Pons (tissue), 1 donor: ENCODE measurements around the gene EFCC1.

Experiments
- DNase-seq: peaks from one replicate; pipeline ENCODE4 v3.0.0-alpha.2; 2016; ENCODE audit warnings: low spot score

EFCC1 gene

DNA sequence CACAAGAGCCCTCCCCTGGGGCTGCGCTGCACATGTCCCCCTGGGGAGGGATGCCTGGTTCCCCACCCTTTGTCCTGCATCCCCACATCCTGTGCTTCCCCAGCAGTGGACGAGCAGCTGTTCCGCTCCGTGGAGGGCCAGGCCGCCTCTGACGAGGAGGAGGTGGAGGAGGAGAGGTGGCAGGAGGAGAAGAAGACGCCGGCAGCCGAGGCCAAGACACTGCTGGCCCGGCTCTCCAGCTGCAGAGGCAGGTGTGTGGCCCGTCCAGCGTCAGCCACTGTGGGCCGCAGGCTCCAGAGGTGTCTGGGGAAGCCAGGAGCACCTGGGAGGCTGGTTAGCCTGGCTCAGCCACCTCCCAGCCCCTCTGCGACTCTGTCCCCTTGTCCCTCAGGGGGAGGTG is 31.6 kb downstream of the EFCC1 start:
- DNase-seq, result no peak

GRCh38 chr3:129033151-129033550 is 32.0 kb downstream of the EFCC1 start:
- DNase-seq, result no peak

GRCh38 chr3:129033633-129034321 is 32.7 kb downstream of the EFCC1 start:
- no peak for DNase-seq

- no peak for DNase-seq
Observed at GRCh38 chr3:129034642-129035041, 33.5 kb downstream of the EFCC1 start.

DNA sequence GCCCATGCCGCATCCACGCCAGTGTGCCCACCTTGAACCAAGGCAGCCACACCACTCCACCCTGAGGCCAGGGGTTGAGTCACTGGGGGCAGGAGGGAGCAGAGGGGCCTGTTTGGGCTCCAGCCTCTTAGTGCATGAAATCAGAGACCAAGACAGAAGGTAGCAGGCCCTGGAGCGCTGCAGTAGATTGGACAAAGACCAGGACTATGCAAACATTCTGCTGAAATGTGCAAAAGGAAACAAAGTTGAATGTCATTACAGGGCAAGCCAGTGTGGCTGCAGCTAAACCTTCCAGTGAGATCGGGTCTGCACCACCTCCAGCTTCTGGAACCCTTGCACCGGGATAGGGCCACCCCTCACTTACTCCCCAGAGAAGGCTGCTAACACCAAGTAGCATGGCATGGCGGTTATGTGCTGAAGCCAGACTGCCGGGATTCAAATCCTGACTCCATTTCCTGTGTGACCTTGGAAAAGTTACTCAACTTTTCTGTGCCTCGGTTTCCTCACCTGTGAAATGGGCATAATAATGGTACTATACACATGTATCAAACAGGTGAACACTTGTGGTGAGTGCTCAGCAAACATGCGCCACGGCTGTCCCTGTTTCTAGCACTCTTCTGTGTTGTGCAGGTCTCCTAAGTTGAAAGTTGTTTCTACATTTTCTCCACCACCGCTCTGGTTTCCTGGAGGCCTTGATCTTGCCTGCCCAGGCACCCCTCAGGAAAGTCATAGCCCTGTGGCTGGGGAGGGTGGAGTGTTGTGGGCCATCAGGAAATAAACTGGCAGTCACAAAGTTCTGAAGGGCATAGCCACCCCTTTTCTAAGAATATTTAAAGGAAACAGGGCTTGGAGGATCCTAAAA is 34.5 kb downstream of the EFCC1 start:
- DNase-seq, result no peak

GRCh38 chr3:129036222-129037092 is 35.4 kb downstream of the EFCC1 start:
- DNase-seq, result no peak

GRCh38 chr3:129037093-129037419 is 36.0 kb downstream of the EFCC1 start:
- DNase-seq, result no peak

GRCh38 chr3:129038121-129038855 is 37.2 kb downstream of the EFCC1 start:
- DNase-seq, result no peak

DNA sequence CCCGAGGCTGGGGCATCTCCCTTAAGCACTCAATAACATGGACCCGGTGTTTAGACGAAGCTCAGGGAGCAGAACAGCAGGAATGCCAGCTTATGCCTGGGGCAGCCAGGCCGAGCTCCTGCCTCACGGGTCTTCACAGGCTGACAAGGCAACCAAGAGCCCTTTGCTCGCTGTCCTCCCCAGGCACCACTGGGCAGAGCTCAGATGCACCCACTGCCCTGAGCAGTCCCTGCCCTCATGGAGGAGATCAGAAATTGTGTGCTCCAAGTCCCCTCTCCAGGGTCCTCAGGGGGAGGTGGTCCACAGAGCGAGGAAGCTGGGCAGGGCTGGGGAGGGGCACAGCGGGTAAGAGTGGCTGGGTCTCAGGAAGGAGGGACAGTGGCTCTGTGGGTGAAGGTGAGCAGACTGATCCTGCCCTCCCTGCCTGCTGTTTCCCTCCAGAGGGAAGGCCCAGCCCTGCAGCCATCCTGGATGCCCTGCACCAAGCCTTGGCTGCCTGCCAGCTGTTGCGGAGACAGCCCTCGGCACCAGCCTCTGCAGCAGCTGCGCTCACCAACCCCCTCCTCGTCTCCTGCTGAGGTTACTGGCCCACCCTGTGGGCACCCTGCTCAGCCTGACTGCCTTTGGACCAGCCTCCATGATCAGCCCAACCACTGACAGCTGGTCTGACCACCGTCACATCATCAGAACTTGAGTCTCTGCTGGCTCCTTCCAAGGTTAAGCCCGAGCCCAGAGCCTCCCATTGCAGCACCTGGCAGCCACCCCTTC is 38.4 kb downstream of the EFCC1 start:
- DNase-seq, result no peak

GRCh38 chr3:129040039-129040336 is 38.9 kb downstream of the EFCC1 start:
- no peak for DNase-seq

DNA sequence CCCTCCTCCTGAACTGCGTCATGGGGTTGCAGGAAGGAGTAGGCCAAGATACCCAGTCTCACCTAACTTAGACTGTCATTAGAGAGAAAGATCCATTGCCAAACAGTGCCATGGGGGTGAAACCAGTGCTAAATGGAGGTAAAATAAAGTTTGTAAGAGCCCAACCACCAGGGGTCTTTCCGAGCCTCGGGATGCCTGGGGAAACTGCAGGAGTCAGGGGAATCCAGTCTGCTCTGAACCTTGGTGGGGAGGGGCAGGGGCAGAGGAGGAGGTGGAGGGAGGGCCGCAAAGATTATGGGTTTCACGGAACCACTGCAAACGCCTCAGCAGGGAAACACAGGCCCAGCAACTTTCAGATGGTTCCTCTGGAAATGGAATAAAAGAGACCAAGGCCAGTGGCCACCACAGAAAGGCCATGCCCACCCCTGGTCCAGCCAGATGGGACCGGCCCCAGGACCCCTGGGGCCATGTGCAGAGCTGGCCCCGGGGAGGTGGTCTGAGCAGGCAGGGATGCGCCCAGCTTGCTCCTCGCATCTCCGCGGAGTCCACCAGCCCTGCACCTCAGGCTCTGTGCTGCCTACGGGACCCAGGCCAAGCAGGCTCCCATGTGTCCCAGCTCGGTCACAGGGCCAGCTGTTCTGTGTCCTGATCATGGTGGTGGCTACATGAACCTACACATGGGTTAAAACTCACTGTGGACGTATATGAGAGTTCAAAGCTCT is 39.6 kb downstream of the EFCC1 start:
- no peak for DNase-seq

DNA sequence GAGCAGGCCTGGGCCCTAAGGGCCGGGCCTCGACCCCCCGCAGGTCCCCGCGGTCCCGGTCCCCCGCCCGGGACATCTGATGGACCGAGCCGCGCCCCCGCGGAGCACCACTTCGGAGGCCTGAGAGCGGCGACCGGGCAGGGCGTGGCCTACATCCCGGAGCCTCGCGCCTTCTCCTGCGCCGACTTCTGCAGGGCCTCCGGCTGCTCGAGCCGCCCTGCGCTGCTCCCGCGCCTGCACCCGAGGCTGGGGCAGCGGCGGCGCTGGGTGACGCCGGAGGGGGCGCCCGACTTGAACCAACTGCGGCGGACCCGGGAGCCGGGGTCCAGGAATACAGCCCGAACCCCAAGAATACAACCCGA is 44.6 kb downstream of the EFCC1 start:
- DNase-seq, result no peak

DNA sequence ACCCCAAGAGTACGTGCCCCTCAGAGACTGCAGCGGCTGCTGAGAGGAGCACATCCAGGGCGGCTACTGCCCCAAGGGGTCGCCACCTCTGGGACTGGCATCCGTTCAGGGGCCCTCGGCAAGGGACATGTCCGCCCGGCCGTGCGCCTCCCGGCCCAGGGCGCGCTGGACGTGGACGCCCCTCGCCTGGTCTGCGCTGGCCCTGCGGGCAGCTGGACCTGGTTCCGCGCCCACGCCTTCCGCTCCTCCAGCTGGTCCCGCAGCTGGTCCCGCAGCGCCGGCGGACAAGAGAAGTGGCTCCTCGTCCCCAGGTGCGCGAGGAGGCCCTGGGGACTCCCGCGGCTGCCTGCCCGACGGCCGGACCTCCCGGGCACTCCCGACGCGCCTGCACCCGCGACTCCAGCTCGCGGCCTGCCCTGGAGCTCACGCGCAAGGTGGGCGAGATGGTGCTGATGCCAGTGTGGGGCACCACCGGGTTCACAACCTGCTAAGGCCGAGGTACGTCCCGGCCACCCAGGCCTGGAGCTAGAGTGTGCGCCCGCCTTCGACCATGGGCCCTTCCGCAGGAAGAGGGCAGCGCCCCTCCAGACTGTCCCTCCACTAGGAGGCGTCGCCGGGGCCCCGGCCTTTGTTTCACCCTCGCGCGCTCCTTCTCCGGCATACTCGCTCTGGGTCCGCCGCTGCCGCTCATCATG is 45.1 kb downstream of the EFCC1 start:
- DNase-seq, result no peak

GRCh38 chr3:129046732-129047552 is 45.8 kb downstream of the EFCC1 start:
- DNase-seq, result no peak

DNA sequence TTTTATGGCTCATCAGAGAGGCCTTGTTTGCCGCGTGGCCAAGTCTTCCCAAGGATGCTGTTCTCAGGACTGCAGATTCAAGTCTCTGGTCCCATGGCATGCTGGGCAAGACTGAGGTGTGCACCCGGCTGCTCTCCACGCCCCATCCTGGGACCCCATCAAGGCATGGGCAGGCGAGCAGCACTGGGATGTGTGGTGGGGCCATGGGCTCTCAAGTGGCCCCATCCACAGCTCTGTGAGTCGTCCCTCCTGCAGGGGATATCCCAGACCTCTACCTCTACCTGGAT is 46.4 kb downstream of the EFCC1 start:
- no peak for DNase-seq

DNA sequence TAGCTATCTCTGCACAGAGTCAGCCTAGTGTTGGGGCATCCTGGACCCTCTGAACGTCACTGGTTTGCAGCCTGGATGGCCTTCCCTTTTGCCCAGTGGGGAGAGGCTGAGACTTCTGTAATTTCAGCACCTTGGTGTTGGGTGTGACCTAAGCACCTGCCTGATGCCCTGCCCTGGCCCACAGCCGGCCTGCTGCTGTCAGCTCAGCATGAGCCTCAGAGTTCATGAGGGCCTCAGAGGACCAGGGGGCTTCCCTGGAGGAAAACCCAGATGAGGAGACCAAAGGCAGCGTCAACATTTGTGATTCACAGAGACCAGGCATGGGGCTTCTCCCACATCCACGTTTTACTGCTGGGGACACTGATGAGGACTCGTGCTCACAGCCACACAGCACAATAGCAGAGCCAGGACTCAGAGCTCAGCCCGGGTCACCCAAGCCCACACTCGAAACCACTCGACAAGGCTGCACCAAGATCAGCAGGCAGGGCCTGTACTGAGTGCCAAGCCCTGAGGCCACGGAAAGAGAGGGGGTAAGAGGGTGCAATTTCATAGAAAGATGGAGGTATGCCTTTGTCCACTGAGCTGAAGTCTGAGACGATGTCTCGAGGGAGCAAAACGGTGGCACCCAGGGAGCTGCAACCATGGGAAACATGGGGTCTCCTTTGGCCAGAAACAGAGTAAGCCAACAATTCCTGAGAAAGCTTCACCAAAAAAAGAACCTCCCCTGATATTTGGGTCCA is 49.6 kb downstream of the EFCC1 start:
- no peak for DNase-seq

GRCh38 chr3:129051871-129052340 is 50.8 kb downstream of the EFCC1 start:
- no peak for DNase-seq

DNA sequence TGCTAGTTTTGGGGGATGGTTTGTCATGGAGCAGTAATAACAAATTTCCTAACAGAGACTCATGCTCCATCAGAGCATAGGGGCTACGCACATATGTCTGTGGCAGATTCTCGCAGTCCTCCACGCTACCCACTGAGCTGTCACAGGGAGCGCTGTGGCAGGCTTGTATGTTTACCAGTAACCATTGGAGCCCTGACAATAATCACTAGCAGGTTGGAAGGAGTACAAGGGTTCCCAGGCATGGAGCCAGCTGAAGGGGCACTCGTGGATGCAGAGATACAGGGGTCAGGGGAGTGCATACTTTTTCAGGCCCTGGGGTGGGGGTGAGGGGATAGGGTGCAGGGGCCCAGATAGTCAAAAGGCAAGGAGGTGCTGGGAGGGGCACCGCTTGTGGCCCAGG is 51.6 kb downstream of the EFCC1 start:
- DNase-seq, result no peak
